ENCODE measurements around the gene CCND3. TPM values are rescaled to one million over a fixed set of nuclear protein-coding genes. Genes with fewer than 3 reads are reported as not detected.

The CCND3 gene
- total and polyA plus RNA-seq, 2 experiments from 2014 or later: 20.0 to 43.1 TPM

DNA sequence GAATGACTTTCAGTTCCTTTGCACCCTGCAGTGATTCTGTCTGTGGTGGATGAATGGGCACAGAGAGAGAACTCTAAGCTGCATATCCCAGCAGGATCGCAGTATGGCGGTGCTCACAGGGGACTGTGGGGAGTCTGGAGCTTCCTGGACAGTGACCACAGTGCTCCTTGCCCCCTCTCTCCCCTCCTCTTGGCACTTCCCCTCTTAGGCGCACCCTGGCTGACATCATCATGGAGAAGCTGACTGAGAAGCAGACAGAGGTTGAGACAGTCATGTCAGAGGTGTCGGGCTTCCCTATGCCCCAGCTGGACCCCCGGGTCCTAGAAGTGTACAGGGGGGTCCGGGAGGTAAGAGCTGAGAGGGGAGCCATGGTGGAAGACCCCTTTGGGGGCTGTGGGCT lies 11.7 kb downstream of the CCND3 start:
- H3K27me3 ChIP-seq: no peaks in the 10 kb centered on the region
- H3K4me1 ChIP-seq (ENCODE audit: low read depth): no peaks in the 10 kb centered on the region
- no peak overlapping the region for H3K4me3 ChIP-seq
- no peak overlapping the region for H3K27ac ChIP-seq
- peaks cover 64% of the 10 kb centered on the region for H3K36me3 ChIP-seq
- DNase-seq (ENCODE audit: low read depth in 1 of 2, low spot score in 1 of 2): no peak
- TF ChIP-seq, protein P1, sequence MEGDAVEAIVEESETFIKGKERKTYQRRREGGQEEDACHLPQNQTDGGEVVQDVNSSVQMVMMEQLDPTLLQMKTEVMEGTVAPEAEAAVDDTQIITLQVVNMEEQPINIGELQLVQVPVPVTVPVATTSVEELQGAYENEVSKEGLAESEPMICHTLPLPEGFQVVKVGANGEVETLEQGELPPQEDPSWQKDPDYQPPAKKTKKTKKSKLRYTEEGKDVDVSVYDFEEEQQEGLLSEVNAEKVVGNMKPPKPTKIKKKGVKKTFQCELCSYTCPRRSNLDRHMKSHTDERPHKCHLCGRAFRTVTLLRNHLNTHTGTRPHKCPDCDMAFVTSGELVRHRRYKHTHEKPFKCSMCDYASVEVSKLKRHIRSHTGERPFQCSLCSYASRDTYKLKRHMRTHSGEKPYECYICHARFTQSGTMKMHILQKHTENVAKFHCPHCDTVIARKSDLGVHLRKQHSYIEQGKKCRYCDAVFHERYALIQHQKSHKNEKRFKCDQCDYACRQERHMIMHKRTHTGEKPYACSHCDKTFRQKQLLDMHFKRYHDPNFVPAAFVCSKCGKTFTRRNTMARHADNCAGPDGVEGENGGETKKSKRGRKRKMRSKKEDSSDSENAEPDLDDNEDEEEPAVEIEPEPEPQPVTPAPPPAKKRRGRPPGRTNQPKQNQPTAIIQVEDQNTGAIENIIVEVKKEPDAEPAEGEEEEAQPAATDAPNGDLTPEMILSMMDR (IDR thresholded peaks at IDR 0.05; ENCODE audit: low read depth, low read length): no peak
- no peaks in the 10 kb centered on the region for H3K9me3 ChIP-seq (ENCODE audit: low read depth)

DNA sequence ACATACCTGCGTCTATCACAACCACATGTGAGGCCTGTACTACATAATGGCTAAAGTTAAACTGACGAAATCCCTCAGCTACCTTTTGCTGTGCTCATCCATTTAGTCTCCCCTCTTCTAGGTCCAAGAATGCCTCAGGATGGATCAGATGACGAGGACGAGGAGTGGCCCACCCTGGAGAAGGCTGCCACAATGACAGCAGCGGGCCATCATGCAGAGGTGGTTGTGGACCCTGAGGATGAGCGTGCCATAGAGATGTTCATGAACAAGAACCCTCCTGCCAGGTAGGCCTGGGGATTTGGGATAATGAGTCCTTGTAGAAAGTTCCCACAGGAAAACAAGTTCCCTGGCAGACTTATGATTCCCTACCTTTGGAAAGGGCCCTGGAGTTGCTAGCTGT lies 14.4 kb downstream of the CCND3 start:
- Histone ChIP-seq H3K27ac (no peak overlapping the region), H3K27me3 (no peaks in the 10 kb centered on the region), H3K9me3 (ENCODE audit: low read depth) (no peaks in the 10 kb centered on the region), H3K4me1 (ENCODE audit: low read depth) (peaks cover 5% of the 10 kb centered on the region), H3K36me3 (peaks cover 51% of the 10 kb centered on the region), H3K4me3 (no peak overlapping the region)
- no peak for DNase-seq (ENCODE audit: low read depth in 1 of 2, low spot score in 1 of 2)
- TF ChIP-seq, protein P1 (IDR thresholded peaks at IDR 0.05; ENCODE audit: low read depth, low read length): no peak

DNA sequence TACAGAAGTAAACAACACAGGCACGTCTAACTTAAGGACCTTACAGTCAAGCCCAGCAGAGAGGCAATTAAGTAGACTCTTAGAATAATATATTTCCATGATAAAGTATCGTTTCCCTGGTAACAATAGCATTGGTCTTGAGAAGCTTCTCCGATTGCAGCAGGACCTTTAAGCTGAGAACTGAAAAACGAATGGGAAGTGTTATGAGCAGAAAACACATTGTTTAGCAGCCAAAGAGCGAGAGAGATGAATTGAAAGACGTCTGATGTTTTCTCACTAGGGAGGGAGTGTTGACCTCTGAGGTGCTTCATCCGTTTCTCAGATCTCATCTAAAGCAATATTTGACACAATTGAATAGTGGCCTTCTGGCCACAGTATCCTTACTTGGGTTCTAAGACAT lies 19.5 kb downstream of the CCND3 start:
- H3K27me3 ChIP-seq: no peaks in the 10 kb centered on the region
- peak overlapping the region; percentile 97 for H3K27ac ChIP-seq
- H3K36me3 ChIP-seq: peaks cover 5% of the 10 kb centered on the region
- DNase-seq (ENCODE audit: low read depth in 1 of 2, low spot score in 1 of 2): no peak
- TF ChIP-seq, protein P1 (IDR thresholded peaks at IDR 0.05; ENCODE audit: low read depth, low read length): no peak
- H3K4me1 ChIP-seq (ENCODE audit: low read depth): peaks cover 13% of the 10 kb centered on the region
- no peaks in the 10 kb centered on the region for H3K9me3 ChIP-seq (ENCODE audit: low read depth)
- H3K4me3 ChIP-seq: peak overlapping the region; percentile 67

DNA sequence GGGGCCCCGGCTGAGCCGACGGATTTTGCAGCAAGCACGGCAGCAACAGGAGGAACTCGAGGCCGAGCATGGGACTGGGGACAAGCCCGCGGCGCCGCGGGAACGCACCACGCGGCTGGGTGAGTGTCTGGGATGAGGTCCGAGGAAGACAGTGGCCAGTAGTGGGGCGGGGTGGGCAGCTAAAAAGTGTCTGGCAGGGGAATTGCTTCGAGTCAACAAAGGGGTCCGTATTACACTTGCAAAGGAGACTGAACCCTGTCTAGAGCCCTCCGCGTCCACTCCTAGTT lies 20.0 kb downstream of the CCND3 start:
- Histone ChIP-seq H3K27me3 (no peaks in the 10 kb centered on the region), H3K27ac (peak overlapping the region; percentile 97), H3K9me3 (ENCODE audit: low read depth) (no peaks in the 10 kb centered on the region), H3K4me3 (peak overlapping the region; percentile 67), H3K4me1 (ENCODE audit: low read depth) (peaks cover 13% of the 10 kb centered on the region), H3K36me3 (peaks cover 3% of the 10 kb centered on the region)
- TF ChIP-seq, protein P1 (IDR thresholded peaks at IDR 0.05; ENCODE audit: low read depth, low read length): no peak
- no peak for DNase-seq (ENCODE audit: low read depth in 1 of 2, low spot score in 1 of 2)

DNA sequence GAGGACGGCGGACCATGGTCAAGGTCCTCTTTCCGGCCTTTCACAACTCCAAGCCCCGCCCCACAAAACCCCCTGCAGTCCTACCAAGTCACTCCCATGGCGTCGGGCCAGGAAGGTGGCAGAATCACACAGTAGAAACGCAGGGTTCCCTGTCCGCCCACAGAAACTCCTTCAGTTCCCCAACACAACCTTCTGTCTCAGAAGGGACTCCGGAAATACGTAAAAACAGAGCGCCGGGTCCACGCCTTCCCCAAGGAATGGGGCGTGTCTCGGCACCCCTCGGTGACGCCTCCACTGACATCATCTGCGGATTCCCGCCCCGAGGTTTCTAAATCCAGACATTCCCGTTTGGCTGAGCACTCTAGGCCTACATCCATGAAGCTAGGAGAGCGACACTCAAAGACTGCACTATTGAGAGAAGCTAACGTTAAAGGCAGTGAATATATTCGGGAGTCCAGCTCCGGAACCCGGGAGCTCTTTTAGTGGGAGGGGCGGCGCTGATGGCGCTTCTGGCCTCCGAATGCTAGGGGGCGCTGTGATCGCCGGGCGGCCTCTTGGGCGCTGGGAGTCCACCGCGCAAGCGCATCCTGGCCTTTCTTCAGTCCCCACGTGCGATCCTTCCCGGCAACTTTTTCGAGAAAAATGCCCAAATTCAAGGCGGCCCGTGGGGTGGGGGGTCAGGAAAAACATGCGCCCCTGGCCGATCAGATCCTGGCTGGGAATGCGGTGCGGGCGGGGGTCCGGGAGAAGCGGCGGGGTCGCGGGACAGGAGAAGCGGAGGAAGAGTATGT lies 20.5 kb downstream of the CCND3 start, which contains the start of the genes BYSL and MED20:
Gene BYSL, plus strand, starts transcription at position 579 of the 791 bp plus-strand sequence. Its CDS starts 64 bp downstream, at position 643.
Gene MED20, minus strand, starts transcription at position 219 of the 791 bp plus-strand sequence. Its CDS starts 121 bp downstream, at position 98.
- DNase-seq (ENCODE audit: low read depth in 1 of 2, low spot score in 1 of 2): peak; percentile 95 to 97
- TF ChIP-seq, protein P1 (IDR thresholded peaks at IDR 0.05; ENCODE audit: low read depth, low read length): peak; percentile 97

More for the DNA sequence above, 20.5 kb downstream of the CCND3 start, which contains the start of the genes BYSL and MED20:
- Histone ChIP-seq H3K4me1 (ENCODE audit: low read depth) (peaks cover 13% of the 10 kb centered on the region), H3K4me3 (peak within 1 kb of the TSS; percentile 67), H3K9me3 (ENCODE audit: low read depth) (no peaks in the 10 kb centered on the region), H3K27ac (peak within 1 kb of the TSS; percentile 97), H3K36me3 (peaks cover 3% of the 10 kb centered on the region), H3K27me3 (no peaks in the 10 kb centered on the region)
